Measurements from ENCODE around the gene IFIT1.

The IFIT1 gene

DNA sequence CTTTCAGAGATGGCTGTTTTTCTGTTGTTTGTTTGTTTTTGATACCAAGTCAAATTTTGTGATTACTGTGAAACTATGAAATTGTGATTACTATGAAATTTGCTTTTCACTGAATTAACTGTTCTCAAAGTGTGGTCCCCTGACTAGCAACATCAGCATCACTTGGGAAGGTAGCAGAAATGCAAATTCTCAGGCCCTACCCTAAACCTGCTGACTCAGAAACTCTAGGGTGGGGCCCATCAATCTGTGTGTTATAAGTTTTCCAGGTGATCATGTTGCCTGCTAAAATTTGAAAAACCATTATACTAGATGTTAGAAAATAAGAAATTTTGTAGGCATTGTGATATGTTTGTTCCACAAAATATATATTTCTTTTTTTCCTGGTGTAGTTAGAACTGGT, 13.3 kb upstream of the IFIT1 start:
- TF ChIP-seq ZNF366 (tag by site-specific recombination; conservative IDR thresholded peaks at IDR 0.05) = no peak
- TF ChIP-seq ZBTB7A (tag by site-specific recombination; IDR thresholded peaks at IDR 0.05; ENCODE audit: low read depth) = no peak
- no peak for TF ChIP-seq ZNF121 (tag by site-specific recombination; IDR thresholded peaks at IDR 0.05)
- no peak for TF ChIP-seq ZNF350 (tag by site-specific recombination; IDR thresholded peaks at IDR 0.05)
- TF ChIP-seq ZNF416 (tag by site-specific recombination; IDR thresholded peaks at IDR 0.05) = no peak
- no peak for TF ChIP-seq ZNF335 (tag by site-specific recombination; conservative IDR thresholded peaks at IDR 0.05)
- TF ChIP-seq, protein P1, sequence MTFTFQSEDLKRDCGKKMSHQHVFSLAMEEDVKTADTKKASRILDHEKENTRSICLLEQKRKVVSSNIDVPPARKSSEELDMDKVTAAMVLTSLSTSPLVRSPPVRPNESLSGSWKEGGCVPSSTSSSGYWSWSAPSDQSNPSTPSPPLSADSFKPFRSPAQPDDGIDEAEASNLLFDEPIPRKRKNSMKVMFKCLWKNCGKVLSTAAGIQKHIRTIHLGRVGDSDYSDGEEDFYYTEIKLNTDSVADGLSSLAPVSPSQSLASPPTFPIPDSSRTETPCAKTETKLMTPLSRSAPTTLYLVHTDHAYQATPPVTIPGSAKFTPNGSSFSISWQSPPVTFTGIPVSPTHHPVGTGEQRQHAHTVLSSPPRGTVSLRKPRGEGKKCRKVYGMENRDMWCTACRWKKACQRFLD (tag by site-specific recombination; IDR thresholded peaks at IDR 0.05) = no peak
- TF ChIP-seq ZBTB10 (tag by site-specific recombination; IDR thresholded peaks at IDR 0.05) = no peak
- no peak for TF ChIP-seq ZNF341 (tag by site-specific recombination; IDR thresholded peaks at IDR 0.05; ENCODE audit: low read depth)
- TF ChIP-seq, protein P2, sequence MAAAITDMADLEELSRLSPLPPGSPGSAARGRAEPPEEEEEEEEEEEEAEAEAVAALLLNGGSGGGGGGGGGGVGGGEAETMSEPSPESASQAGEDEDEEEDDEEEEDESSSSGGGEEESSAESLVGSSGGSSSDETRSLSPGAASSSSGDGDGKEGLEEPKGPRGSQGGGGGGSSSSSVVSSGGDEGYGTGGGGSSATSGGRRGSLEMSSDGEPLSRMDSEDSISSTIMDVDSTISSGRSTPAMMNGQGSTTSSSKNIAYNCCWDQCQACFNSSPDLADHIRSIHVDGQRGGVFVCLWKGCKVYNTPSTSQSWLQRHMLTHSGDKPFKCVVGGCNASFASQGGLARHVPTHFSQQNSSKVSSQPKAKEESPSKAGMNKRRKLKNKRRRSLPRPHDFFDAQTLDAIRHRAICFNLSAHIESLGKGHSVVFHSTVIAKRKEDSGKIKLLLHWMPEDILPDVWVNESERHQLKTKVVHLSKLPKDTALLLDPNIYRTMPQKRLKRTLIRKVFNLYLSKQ (tag by site-specific recombination; IDR thresholded peaks at IDR 0.05; ENCODE audit: borderline replicate concordance) = no peak
- no peak for TF ChIP-seq ZNF404 (tag by site-specific recombination; IDR thresholded peaks at IDR 0.05)
- Histone ChIP-seq H3K4me3 (ENCODE audit: low read depth, low read length) (no peak overlapping the region), H3K27ac (ENCODE audit: extremely low read depth, low read depth, low read length) (no peak overlapping the region), H3K4me1 (ENCODE audit: control insufficient read depth, insufficient read depth, low read length) (peaks cover 1% of the 10 kb centered on the region; the same call in 1 of the 2 replicates), H3K36me3 (ENCODE audit: control insufficient read depth in 2 of 2, insufficient read depth in 1 of 2, low read length in 2 of 2) (no peaks in the 10 kb centered on the region), H3K9me3 (ENCODE audit: control insufficient read depth, insufficient read depth, low read depth, low read length) (no peaks in the 10 kb centered on the region)
- CTCF ChIA-PET = no interaction called here
- POLR2A ChIA-PET = no interaction called here

DNA sequence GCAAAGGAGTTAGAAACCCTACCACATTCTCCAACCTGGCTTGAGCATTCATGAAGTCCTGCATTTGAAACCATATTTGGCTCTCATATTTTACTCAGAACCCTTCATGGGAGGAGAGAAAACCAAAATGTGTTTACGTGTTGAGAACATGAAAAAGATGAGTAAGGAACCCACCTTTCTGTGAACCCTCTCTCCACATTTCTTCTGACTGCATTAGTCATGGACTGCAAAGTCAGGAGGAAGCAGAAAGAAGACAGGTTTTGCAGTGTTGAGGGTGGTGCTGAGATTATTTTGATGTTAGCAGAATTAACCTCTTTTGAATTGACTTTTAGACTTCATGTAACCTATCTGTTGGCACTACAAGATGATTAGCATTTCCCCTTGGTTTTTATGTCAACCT, 9.7 kb upstream of the IFIT1 start:
- no peaks in the 10 kb centered on the region for H3K4me1 ChIP-seq (ENCODE audit: control insufficient read depth, insufficient read depth, low read length)
- H3K27ac ChIP-seq (ENCODE audit: extremely low read depth, low read depth, low read length) = no peak overlapping the region
- CTCF ChIA-PET = no interaction called here
- H3K36me3 ChIP-seq (ENCODE audit: control insufficient read depth in 2 of 2, insufficient read depth in 1 of 2, low read length in 2 of 2) = no peaks in the 10 kb centered on the region
- no peak for TF ChIP-seq ZNF76 (tag by site-specific recombination; IDR thresholded peaks at IDR 0.05; ENCODE audit: borderline replicate concordance, low read depth)
- H3K9me3 ChIP-seq (ENCODE audit: control insufficient read depth, insufficient read depth, low read depth, low read length) = no peaks in the 10 kb centered on the region
- POLR2A ChIA-PET = no interaction called here
- no peak overlapping the region for H3K4me3 ChIP-seq (ENCODE audit: low read depth, low read length)

- Histone ChIP-seq H3K4me3 (ENCODE audit: low read depth, low read length) (no peak overlapping the region), H3K4me1 (ENCODE audit: control insufficient read depth, insufficient read depth, low read length) (no peaks in the 10 kb centered on the region), H3K27ac (ENCODE audit: extremely low read depth, low read depth, low read length) (no peak overlapping the region), H3K36me3 (ENCODE audit: control insufficient read depth in 2 of 2, insufficient read depth in 1 of 2, low read length in 2 of 2) (no peaks in the 10 kb centered on the region), H3K9me3 (ENCODE audit: control insufficient read depth, insufficient read depth, low read depth, low read length) (no peaks in the 10 kb centered on the region)
- ChIA-PET CTCF (interaction anchor here (0.5 to 0.9 kb wide), 3 partner anchors 11 to 450 kb away, joined by 3 to 4 read pairs (median 3); no protein-coding TSS in a partner anchor), POLR2A (no interaction called here)
- TF ChIP-seq GLI4 (tag by site-specific recombination; IDR thresholded peaks at IDR 0.05) = no peak
- TF ChIP-seq ZNF610 (tag by site-specific recombination; IDR thresholded peaks at IDR 0.05; ENCODE audit: borderline replicate concordance) = no peak
- no peak for TF ChIP-seq YY2 (tag by site-specific recombination; IDR thresholded peaks at IDR 0.05)
- TF ChIP-seq, protein P3, sequence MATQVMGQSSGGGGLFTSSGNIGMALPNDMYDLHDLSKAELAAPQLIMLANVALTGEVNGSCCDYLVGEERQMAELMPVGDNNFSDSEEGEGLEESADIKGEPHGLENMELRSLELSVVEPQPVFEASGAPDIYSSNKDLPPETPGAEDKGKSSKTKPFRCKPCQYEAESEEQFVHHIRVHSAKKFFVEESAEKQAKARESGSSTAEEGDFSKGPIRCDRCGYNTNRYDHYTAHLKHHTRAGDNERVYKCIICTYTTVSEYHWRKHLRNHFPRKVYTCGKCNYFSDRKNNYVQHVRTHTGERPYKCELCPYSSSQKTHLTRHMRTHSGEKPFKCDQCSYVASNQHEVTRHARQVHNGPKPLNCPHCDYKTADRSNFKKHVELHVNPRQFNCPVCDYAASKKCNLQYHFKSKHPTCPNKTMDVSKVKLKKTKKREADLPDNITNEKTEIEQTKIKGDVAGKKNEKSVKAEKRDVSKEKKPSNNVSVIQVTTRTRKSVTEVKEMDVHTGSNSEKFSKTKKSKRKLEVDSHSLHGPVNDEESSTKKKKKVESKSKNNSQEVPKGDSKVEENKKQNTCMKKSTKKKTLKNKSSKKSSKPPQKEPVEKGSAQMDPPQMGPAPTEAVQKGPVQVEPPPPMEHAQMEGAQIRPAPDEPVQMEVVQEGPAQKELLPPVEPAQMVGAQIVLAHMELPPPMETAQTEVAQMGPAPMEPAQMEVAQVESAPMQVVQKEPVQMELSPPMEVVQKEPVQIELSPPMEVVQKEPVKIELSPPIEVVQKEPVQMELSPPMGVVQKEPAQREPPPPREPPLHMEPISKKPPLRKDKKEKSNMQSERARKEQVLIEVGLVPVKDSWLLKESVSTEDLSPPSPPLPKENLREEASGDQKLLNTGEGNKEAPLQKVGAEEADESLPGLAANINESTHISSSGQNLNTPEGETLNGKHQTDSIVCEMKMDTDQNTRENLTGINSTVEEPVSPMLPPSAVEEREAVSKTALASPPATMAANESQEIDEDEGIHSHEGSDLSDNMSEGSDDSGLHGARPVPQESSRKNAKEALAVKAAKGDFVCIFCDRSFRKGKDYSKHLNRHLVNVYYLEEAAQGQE (tag by site-specific recombination; IDR thresholded peaks at IDR 0.05) = no peak
- TF ChIP-seq YY1 (tag by site-specific recombination; IDR thresholded peaks at IDR 0.05) = no peak
Observed at GRCh38 chr10:89384474-89385340, 7.7 kb upstream of the IFIT1 start.

Data from HEK293 (cell line).